HG03066 (cell line): Measurements from ENCODE around the gene EXOC3L2.

ENCODE experiments used
- ATAC-seq: cut with Tn5 transposase; IDR thresholded peaks from one replicate; pipeline ENCODE4 v1.9.1; 2021; ENCODE audit warnings: low read depth; ENCODE audit not compliant: unreplicated experiment

The EXOC3L2 gene

DNA sequence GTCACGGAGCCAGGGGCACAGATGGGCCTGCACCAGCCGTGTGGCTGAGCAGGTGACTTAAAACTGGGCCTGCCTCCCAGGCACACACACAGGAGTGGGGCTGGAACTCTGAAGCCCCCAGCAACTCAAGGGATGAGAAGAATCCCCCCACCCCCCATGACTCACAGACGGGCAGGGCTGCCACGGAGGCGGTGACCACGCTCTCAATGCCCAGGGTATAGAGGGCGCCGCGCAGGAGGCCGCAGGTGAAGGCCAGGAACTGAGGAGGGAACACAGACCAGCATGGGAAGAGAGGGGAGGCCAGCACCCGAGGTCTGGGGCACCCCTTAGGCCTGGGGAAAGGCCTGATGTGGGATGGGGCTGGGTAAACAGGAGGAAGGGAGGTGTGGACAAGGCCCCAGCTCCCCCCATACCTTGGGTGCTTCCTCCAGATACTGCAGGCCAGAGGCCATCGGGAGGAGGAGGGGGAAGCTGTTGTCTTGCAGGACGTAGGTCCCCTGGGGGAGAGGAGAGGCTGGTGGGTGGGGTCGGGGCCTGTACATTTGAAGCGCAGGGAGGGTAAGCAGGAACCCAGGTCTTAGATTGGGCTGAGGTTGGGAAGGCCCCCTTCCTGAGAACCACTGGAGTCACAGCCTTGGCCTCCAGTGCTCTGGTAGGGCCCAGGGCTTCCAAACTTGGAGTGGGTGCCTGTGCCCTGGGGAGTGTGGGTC lies 81.3 kb downstream of the EXOC3L2 start:
- ATAC-seq, result no peak

DNA sequence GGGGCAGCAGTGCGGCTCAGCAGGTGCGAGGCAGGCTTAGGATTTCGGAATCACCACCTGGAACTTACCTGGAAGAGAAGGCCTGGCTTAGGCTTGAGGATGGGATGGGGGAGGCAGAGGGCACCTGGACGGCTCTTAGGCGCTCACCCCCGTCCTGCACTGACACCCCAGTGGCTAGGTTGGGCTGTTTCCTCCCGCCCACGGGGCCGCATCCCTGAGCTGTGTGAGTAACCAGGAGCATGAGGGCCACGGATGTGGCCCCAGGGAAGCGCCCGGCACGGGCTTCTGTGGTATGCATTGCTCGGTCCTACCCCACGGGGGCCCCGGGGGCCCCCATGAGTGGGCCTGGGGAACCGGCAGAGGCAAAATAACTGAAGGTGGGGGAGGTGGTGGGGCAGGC lies 82.1 kb downstream of the EXOC3L2 start:
- no peak for ATAC-seq

DNA sequence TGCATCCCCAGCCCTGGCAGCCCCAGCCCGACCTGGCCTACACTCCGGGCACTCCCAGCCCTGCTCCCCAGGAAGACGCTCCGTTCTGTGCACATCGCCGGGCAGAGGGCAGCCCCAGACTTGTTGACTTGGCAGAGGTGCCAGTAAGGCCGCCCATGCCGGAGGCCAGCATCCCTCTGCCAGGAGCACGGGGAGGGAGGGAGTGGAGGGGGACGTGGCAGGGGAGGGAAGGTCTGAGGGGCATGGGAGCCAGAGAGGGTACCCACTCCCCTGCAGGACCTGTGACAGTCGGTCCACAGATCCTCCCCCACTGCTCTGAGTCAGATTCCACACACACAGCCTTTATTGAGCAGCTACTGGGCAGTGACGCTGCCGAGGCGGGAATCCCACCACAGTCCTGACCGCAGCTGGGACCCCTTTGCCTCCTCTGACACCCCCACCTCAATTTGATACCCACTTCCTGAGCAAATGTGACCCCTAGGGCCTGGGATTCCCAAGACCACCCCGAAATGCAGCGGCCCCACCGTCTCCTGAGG lies 82.5 kb downstream of the EXOC3L2 start:
- no peak for ATAC-seq
